Immature natural killer cell (primary cell): Measurements from ENCODE around the gene PKHD1. TPM values are rescaled to one million over a fixed set of nuclear protein-coding genes. Genes with fewer than 3 reads are reported as not detected.
"Not testable (repeated sequence)": the region's sequence is repeated elsewhere in the genome, so short reads cannot be mapped to it uniquely, and the experiment has no call there.

Experiments
- DNase-seq, 3 donors: peaks; one replicate each; pipeline ENCODE4 v3.0.0; 2022; ENCODE audit warnings: mixed read lengths in 1 of 3
- H3K27ac Mint-ChIP-seq, 6 donors: one replicate each; pipeline ENCODE4 v1.8.0; 2020; ENCODE audit warnings: mixed read lengths in 6 of 6, mild to moderate bottlenecking in 5 of 6, inconsistent platforms in 4 of 6, moderate library complexity in 3 of 6
- H3K27me3 Mint-ChIP-seq, 3 donors: one replicate each; pipeline ENCODE4 v1.8.0; 2020 to 2021; ENCODE audit warnings: low read depth in 3 of 3, mild to moderate bottlenecking in 3 of 3, mixed read lengths in 3 of 3, moderate library complexity in 3 of 3, inconsistent platforms in 1 of 3
- H3K36me3 Mint-ChIP-seq, 3 donors: one replicate each; pipeline ENCODE4 v1.8.0; 2020; ENCODE audit warnings: mixed read lengths in 3 of 3, inconsistent platforms in 2 of 3, mild to moderate bottlenecking in 2 of 3
- H3K4me1 Mint-ChIP-seq, 2 donors: one replicate each; pipeline ENCODE4 v1.8.0; 2020; ENCODE audit warnings: inconsistent platforms in 2 of 2, mild to moderate bottlenecking in 2 of 2, mixed read lengths in 2 of 2, moderate library complexity in 1 of 2
- H3K4me3 Mint-ChIP-seq, 5 donors: one replicate each; pipeline ENCODE4 v1.8.0; 2020; ENCODE audit warnings: mild to moderate bottlenecking in 5 of 5, mixed read lengths in 5 of 5, inconsistent platforms in 3 of 5, moderate library complexity in 3 of 5
- H3K9me3 Mint-ChIP-seq, 6 donors: one replicate each; pipeline ENCODE4 v1.8.0; 2020; ENCODE audit warnings: mild to moderate bottlenecking in 6 of 6, mixed read lengths in 6 of 6, inconsistent platforms in 4 of 6, moderate library complexity in 3 of 6
- polyA plus RNA-seq, 3 donors: library from polyadenylated mRNA; unstranded; fragments of 300-500 nt; fragmentation: Illumina TruSeq; gene quantifications; one replicate each; pipeline ENCODE4 v1.2.3, GENCODE V29; 2021

The PKHD1 gene
- polyA plus RNA-seq, 3 donors from 2014 or later: not detected

DNA sequence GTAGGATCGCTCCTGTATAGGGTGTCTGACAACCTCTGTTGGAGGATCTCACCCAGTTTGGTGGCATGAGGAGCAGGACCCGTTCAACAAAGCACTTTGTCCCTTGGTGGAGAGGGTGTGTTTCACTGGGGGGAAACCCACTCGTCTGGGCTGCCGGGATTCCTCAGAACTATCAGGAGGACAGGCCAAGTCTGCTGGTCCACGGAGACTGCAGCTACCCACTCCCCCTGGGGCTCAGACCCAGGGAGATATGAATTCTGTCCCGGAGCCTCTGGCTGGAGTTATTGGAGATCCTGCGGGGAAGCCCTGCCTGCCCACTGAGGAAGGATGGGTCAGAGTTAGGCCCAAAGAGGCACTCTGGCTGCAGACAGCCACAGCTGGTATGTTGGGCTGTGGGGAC, 233.1 kb downstream of the PKHD1 start:
- H3K4me3 Mint-ChIP-seq: no peak overlapping the region
- H3K27me3 Mint-ChIP-seq: peaks cover 0 to 2% (median 0%) of the 10 kb centered on the region in 3 donors
- peaks cover 0 to 5% (median 0%) of the 10 kb centered on the region in 6 donors for H3K9me3 Mint-ChIP-seq
- DNase-seq: no peak
- no peak overlapping the region for H3K27ac Mint-ChIP-seq
- H3K4me1 Mint-ChIP-seq: no peaks in the 10 kb centered on the region
- H3K36me3 Mint-ChIP-seq: no peaks in the 10 kb centered on the region

DNA sequence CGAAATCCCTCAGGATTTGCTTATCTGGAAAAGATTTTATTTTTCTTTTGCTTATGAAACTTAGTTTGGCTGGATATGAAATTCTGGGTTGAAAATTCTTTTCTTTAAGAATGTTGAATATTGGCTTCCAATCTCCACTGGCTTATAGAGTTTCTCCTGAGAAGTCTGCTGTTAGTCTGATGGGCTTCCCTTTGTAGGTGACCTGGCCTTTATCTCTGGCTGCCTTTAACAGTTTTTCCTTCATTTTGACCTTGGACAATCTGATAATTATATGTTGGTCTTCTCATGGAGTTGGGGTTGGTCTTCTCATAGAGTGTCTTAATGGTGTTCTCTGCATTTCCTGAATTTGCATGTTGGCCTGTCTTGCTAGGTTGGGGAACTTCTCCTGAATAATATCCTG, 234.3 kb downstream of the PKHD1 start:
- H3K9me3 Mint-ChIP-seq, H3K4me1 Mint-ChIP-seq, DNase-seq, H3K36me3 Mint-ChIP-seq, H3K27me3 Mint-ChIP-seq, H3K4me3 Mint-ChIP-seq, H3K27ac Mint-ChIP-seq: not testable (repeated sequence)

DNA sequence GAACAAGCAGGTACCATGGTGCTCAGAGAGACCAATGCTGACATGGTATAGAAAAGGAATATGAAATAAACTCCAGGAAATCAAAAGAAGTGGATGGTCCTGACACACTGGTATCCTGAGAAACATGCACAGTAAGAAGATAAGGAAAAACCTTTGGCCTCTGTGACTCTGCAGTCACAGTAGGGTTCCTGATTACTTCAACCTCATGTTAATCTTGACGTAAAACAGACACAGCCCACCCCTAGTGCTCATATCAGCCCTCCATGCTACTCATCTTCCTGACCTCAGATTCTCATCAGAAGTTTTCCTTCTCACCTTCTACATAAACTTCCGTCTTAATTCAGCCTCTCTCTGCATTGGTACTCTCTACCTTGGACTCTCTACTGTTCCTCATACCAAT, 240.9 kb downstream of the PKHD1 start:
- peaks cover 0 to 3% (median 0%) of the 10 kb centered on the region in 6 donors for H3K9me3 Mint-ChIP-seq
- DNase-seq: no peak
- no peak overlapping the region for H3K4me3 Mint-ChIP-seq
- H3K27me3 Mint-ChIP-seq: peaks cover 0 to 2% (median 0%) of the 10 kb centered on the region in 3 donors
- no peaks in the 10 kb centered on the region for H3K36me3 Mint-ChIP-seq
- no peak overlapping the region for H3K27ac Mint-ChIP-seq
- H3K4me1 Mint-ChIP-seq: no peaks in the 10 kb centered on the region

DNA sequence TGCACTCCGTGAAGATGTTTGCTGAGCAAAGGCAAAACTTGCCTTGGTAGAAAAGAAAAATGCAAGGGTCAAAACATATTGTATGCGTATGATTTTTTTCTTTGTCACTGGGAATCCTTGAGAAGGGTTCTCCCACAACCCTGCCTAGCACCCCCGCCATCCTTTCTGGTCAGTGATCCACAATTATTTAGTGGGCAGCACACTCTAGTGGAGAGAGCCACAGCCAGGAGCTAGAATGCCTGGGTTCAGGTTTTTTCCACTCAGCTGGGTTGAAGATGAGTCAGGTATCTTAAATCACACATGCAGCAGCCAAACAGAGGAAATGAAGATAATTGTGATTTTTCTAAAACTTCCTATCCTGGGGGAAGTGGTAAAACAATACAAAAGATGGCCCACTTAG, 243.1 kb downstream of the PKHD1 start:
- Mint-ChIP-seq H3K27ac (no peak overlapping the region), H3K36me3 (no peaks in the 10 kb centered on the region), H3K27me3 (peaks cover 0 to 2% (median 0%) of the 10 kb centered on the region in 3 donors), H3K4me3 (no peak overlapping the region), H3K9me3 (peaks cover 0 to 4% (median under 1%) of the 10 kb centered on the region in 6 donors), H3K4me1 (no peaks in the 10 kb centered on the region)
- DNase-seq: no peak

DNA sequence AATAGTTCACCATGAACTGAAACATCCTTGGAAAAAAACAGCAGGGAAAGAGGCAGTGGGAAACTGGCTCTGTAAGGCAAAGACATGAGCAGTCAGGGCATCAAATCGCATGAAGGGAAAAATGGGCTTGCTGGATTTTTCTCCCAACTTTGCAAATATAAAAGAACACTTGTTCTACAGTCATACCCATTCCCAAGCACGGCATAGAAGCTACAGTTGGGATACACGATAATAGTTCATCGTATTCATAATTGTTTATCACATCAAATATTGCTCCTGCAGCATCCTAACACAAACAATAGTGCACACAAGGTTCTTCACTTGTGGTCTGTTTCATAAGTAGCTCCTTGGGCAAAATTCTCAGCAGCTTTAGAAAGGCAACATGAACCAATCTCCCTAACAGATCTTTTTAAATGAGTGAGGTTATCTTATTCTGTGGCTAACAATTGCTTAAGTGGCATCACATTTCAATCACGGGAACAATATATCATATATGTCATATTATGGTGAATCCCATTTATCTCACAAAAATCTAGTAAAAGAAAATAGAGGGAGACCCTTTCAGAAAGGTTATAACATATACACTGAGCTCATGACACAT, 243.9 kb downstream of the PKHD1 start:
- no peak for DNase-seq
- Mint-ChIP-seq H3K9me3 (peaks cover 0 to 4% (median under 1%) of the 10 kb centered on the region in 6 donors), H3K4me1 (no peaks in the 10 kb centered on the region), H3K36me3 (no peaks in the 10 kb centered on the region), H3K27me3 (no peaks in the 10 kb centered on the region), H3K27ac (no peak overlapping the region), H3K4me3 (no peak overlapping the region)

DNA sequence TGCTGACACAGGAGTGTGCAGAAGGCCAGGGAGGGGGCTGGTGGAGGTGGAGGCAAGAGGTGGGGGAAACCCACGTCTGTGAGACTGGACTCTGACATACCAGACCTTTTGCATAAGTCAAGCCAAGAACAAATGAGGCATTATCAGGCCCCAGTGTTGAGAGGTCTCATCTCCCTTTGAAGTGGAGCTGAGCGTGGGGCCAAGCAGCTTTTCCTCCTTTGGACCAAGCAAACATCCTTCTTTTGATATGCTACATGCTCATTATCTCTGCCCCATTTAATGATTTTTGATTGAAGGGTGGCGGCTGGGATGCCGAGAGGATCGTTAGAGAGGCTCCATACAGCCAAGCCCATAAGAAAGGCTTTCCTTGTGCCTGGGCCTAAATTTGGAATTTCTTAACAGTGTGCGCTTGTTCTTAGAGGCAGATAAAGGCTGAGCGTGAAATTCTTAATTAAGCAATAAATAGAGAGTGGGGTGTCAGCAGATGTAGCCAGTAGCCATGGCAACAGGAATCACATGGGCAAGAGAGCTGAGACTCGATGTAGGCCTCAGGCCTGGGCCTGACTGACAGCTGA, 244.5 kb downstream of the PKHD1 start:
- Mint-ChIP-seq H3K36me3 (no peaks in the 10 kb centered on the region), H3K4me1 (no peaks in the 10 kb centered on the region), H3K27me3 (no peaks in the 10 kb centered on the region), H3K4me3 (no peak overlapping the region), H3K27ac (no peak overlapping the region), H3K9me3 (peaks cover 0 to 4% (median under 1%) of the 10 kb centered on the region in 6 donors)
- DNase-seq: no peak

- no peak for DNase-seq
- Mint-ChIP-seq H3K4me3 (no peak overlapping the region), H3K27me3 (no peaks in the 10 kb centered on the region), H3K4me1 (no peaks in the 10 kb centered on the region), H3K9me3 (peaks cover 0 to 4% (median under 1%) of the 10 kb centered on the region in 6 donors), H3K36me3 (no peaks in the 10 kb centered on the region), H3K27ac (no peak overlapping the region)
These were observed 245.2 kb downstream of the PKHD1 start for GRCh38 chr6:51842061-51842803.

- no peak overlapping the region for H3K27ac Mint-ChIP-seq
- no peak for DNase-seq
- H3K4me3 Mint-ChIP-seq: no peak overlapping the region
- H3K4me1 Mint-ChIP-seq: no peaks in the 10 kb centered on the region
- H3K9me3 Mint-ChIP-seq: peaks cover 0 to 4% (median 2%) of the 10 kb centered on the region in 6 donors
- no peaks in the 10 kb centered on the region for H3K36me3 Mint-ChIP-seq
- H3K27me3 Mint-ChIP-seq: no peaks in the 10 kb centered on the region
These were observed 245.8 kb downstream of the PKHD1 start for GRCh38 chr6:51841626-51842025.

DNA sequence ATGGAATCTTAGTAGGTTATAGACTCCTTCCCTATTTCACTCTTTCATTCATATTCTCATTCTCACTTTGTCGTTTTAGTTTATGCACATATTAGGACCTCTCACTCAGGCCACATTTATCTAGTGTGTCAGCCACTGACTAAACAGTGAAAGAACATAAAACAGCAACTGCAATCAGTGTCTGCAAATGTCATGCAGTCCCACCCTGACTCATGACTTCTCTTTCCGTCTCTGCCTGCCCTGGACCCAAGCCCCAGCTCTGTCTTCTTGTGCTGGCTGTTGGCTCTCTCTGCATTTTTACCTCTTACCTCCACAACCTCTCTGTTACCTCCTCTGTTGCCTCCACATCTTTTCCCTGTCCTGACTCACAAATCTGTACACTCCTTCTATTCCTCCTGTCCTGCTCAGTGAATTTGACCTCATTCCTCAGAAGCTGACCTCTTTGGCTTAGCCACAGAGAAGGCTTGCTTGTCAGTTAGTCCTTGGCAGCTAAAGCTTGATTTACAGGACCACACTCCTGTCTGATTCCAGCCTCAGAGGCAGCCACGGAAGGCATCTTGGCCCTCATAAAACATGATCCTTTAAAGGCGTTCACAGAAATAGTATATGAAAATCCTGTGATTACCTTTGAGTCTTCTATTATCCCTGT, 247.6 kb downstream of the PKHD1 start:
- DNase-seq: no peak
- Mint-ChIP-seq H3K27ac (no peak overlapping the region), H3K9me3 (peaks cover 0 to 8% (median 2%) of the 10 kb centered on the region in 6 donors), H3K4me1 (no peaks in the 10 kb centered on the region), H3K36me3 (no peaks in the 10 kb centered on the region), H3K27me3 (peaks cover 0 to 3% (median 0%) of the 10 kb centered on the region in 3 donors), H3K4me3 (no peak overlapping the region)

- Mint-ChIP-seq H3K4me1 (no peaks in the 10 kb centered on the region), H3K4me3 (no peak overlapping the region), H3K9me3 (peaks cover 0 to 7% (median 3%) of the 10 kb centered on the region in 6 donors), H3K27ac (no peak overlapping the region), H3K36me3 (peaks cover 0 to 4% (median 0%) of the 10 kb centered on the region in 3 donors), H3K27me3 (peaks cover 0 to 3% (median 0%) of the 10 kb centered on the region in 3 donors)
- no peak for DNase-seq
These were observed 256.7 kb downstream of the PKHD1 start for GRCh38 chr6:51830666-51831065.

- Mint-ChIP-seq H3K27ac (no peak overlapping the region), H3K9me3 (peaks cover 0 to 5% (median 2%) of the 10 kb centered on the region in 6 donors), H3K27me3 (no peaks in the 10 kb centered on the region), H3K4me1 (no peaks in the 10 kb centered on the region), H3K36me3 (peaks cover 0 to 4% (median 0%) of the 10 kb centered on the region in 3 donors), H3K4me3 (no peak overlapping the region)
- DNase-seq: no peak
These were observed 259.8 kb downstream of the PKHD1 start for GRCh38 chr6:51827580-51827979.

DNA sequence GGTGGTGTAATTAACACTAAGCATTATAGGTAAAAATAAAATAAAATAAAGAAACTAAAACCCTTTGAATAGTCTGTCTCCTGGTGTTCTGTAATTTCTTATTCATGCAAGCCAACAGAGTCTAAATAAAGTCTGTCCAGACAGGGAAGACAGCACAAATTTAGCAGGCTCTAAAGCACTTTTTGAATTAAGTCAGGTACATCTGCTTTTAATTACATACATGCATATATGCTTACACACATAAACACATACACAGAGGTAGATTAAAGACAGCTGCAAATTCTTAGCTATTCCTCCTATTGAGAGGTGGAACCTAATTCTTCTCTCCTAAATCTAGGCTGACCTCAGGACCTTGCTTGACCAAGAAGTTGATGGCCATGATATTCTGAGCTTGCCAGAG, 262.5 kb downstream of the PKHD1 start:
- H3K27ac Mint-ChIP-seq: no peak overlapping the region
- H3K4me1 Mint-ChIP-seq: no peaks in the 10 kb centered on the region
- H3K9me3 Mint-ChIP-seq: peaks cover 0 to 5% (median 2%) of the 10 kb centered on the region in 6 donors
- no peak overlapping the region for H3K4me3 Mint-ChIP-seq
- peaks cover 0 to 4% (median 0%) of the 10 kb centered on the region in 3 donors for H3K36me3 Mint-ChIP-seq
- no peaks in the 10 kb centered on the region for H3K27me3 Mint-ChIP-seq
- no peak for DNase-seq

DNA sequence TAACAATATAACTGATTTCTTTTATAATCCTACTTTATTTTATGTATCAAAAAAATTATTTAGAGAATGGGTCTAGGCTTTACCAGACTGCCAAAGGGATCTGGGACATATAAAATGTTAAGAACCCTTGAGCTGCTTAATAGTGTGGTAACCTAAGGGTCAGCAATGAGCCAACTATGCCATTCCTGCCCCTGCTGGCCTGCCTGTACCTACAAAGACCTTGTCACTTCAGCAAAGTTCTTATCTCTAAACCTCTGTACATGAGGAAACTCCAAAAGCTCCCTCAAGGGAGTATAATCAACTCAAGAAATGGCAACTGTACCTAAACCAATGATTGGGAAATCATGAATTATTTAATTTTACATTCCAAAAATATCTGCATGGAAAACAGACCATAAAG, 266.9 kb downstream of the PKHD1 start:
- Mint-ChIP-seq H3K27ac (no peak overlapping the region), H3K27me3 (no peaks in the 10 kb centered on the region), H3K9me3 (peaks cover 0 to 6% (median under 1%) of the 10 kb centered on the region in 6 donors), H3K36me3 (no peaks in the 10 kb centered on the region), H3K4me1 (no peaks in the 10 kb centered on the region), H3K4me3 (no peak overlapping the region)
- DNase-seq: no peak

- Mint-ChIP-seq H3K27me3 (peaks cover 0 to 2% (median 0%) of the 10 kb centered on the region in 3 donors), H3K36me3 (no peaks in the 10 kb centered on the region), H3K27ac (no peak overlapping the region), H3K9me3 (peaks cover 0 to 12% (median 4%) of the 10 kb centered on the region in 6 donors), H3K4me3 (no peak overlapping the region), H3K4me1 (no peaks in the 10 kb centered on the region)
- DNase-seq: no peak
These were observed 268.8 kb downstream of the PKHD1 start for GRCh38 chr6:51818520-51819022.
